Activated naive CD4-positive, alpha-beta T cell treated with anti-CD3 and anti-CD28 coated beads, Interleukin-2, amount 50 U/mL, for 72 hours (primary cell): ENCODE measurements around the gene B9D2. TPM values are rescaled to one million over a fixed set of nuclear protein-coding genes. Genes with fewer than 3 reads are reported as not detected.
A peak's percentile ranks its signal among the peaks of the same experiment; 100 is the strongest.

Source experiments
- ATAC-seq, 2 donors: fragments of 150-1000 bp; cut with Tn5 transposase; 2 replicates each; pipeline ENCODE4 v1.10.0; 2021; ENCODE audit warnings: mild to moderate bottlenecking in 2 of 2, moderate library complexity in 2 of 2
- DNase-seq, 2 donors: peaks; one replicate each; pipeline ENCODE4 v3.0.0; 2021 to 2022; ENCODE audit warnings: low spot score in 2 of 2
- H3K27ac Mint-ChIP-seq, 2 donors: one replicate each; pipeline ENCODE4 v1.8.0; 2022; ENCODE audit warnings: mild to moderate bottlenecking in 2 of 2, mixed read lengths in 2 of 2
- H3K36me3 Mint-ChIP-seq, 2 donors: one replicate each; pipeline ENCODE4 v1.8.0; 2022; ENCODE audit warnings: mixed read lengths in 2 of 2
- H3K9me3 Mint-ChIP-seq, 2 donors: one replicate each; pipeline ENCODE4 v1.8.0; 2022; ENCODE audit warnings: mixed read lengths in 2 of 2
- total RNA-seq, 2 donors: library from RNA; stranded (reverse); gene quantifications; one replicate each; pipeline ENCODE4 v1.2.3, GENCODE V29; 2022

Gene B9D2
- total RNA-seq, 2 donors from 2014 or later = 4.7 to 7.8 TPM

- peaks cover 10 to 32% of the 10 kb centered on the region in 2 donors for H3K36me3 Mint-ChIP-seq
- peak overlapping the region; percentile 96 to 97 for H3K27ac Mint-ChIP-seq
- ATAC-seq (no peak), DNase-seq (no peak)
- no peaks in the 10 kb centered on the region for H3K9me3 Mint-ChIP-seq
These were observed 36.8 kb downstream of the B9D2 start for GRCh38 chr19:41327076-41327575.

- DNase-seq (no peak), ATAC-seq (no peak)
- Mint-ChIP-seq H3K9me3 (no peaks in the 10 kb centered on the region), H3K36me3 (peaks cover 5 to 32% of the 10 kb centered on the region in 2 donors), H3K27ac (peak overlapping the region; percentile 96 to 97)
These were observed 37.8 kb downstream of the B9D2 start for GRCh38 chr19:41325947-41326706.

GRCh38 chr19:41325640-41325946, 38.4 kb downstream of the B9D2 start:
- DNase-seq = no peak
- no peak for ATAC-seq
- H3K9me3 Mint-ChIP-seq = no peaks in the 10 kb centered on the region
- H3K27ac Mint-ChIP-seq = peak overlapping the region in 1 of 2 donors; percentile 96
- H3K36me3 Mint-ChIP-seq = peaks cover 4 to 31% of the 10 kb centered on the region in 2 donors

GRCh38 chr19:41324921-41325639, 38.9 kb downstream of the B9D2 start:
- no peak for DNase-seq
- H3K9me3 Mint-ChIP-seq = no peaks in the 10 kb centered on the region
- peaks cover 0 to 26% of the 10 kb centered on the region in 2 donors for H3K36me3 Mint-ChIP-seq
- ATAC-seq = no peak
- H3K27ac Mint-ChIP-seq = peak overlapping the region; percentile 95 to 96

- Mint-ChIP-seq H3K27ac (peak overlapping the region; percentile 65 to 96), H3K36me3 (peaks cover 0 to 26% of the 10 kb centered on the region in 2 donors), H3K9me3 (no peaks in the 10 kb centered on the region)
- DNase-seq (no peak), ATAC-seq (no peak)
These were observed 39.7 kb downstream of the B9D2 start for GRCh38 chr19:41324231-41324702.

GRCh38 chr19:41323430-41324125, 40.4 kb downstream of the B9D2 start:
- peaks cover 0 to 21% of the 10 kb centered on the region in 2 donors for H3K36me3 Mint-ChIP-seq
- ATAC-seq (no peak), DNase-seq (no peak)
- peak overlapping the region; percentile 65 to 96 for H3K27ac Mint-ChIP-seq
- no peaks in the 10 kb centered on the region for H3K9me3 Mint-ChIP-seq

- Mint-ChIP-seq H3K36me3 (peaks cover 0 to 15% of the 10 kb centered on the region in 2 donors), H3K9me3 (no peaks in the 10 kb centered on the region), H3K27ac (peak overlapping the region; percentile 47 to 96)
- ATAC-seq = no peak
- no peak for DNase-seq
These were observed 40.9 kb downstream of the B9D2 start for GRCh38 chr19:41323023-41323422.

GRCh38 chr19:41322451-41322850, 41.5 kb downstream of the B9D2 start:
- no peak for ATAC-seq

GRCh38 chr19:41321600-41322270, 42.2 kb downstream of the B9D2 start:
- Mint-ChIP-seq H3K27ac (peak overlapping the region; percentile 84 to 96), H3K9me3 (no peaks in the 10 kb centered on the region), H3K36me3 (peaks cover 5 to 14% of the 10 kb centered on the region in 2 donors)
- DNase-seq = no peak
- ATAC-seq = no peak

More at GRCh38 chr19:41322451-41322850, 41.5 kb downstream of the B9D2 start:
- H3K36me3 Mint-ChIP-seq = peaks cover 0 to 12% of the 10 kb centered on the region in 2 donors
- no peaks in the 10 kb centered on the region for H3K9me3 Mint-ChIP-seq
- DNase-seq = no peak
- H3K27ac Mint-ChIP-seq = peak overlapping the region; percentile 47 to 96

GRCh38 chr19:41321204-41321599, 42.7 kb downstream of the B9D2 start:
- ATAC-seq (no peak), DNase-seq (no peak)
- no peaks in the 10 kb centered on the region for H3K9me3 Mint-ChIP-seq
- H3K36me3 Mint-ChIP-seq = peaks cover 11 to 14% of the 10 kb centered on the region in 2 donors
- H3K27ac Mint-ChIP-seq = peak overlapping the region in 1 of 2 donors; percentile 84

GRCh38 chr19:41320568-41320967, 43.4 kb downstream of the B9D2 start:
- no peak for DNase-seq
- no peaks in the 10 kb centered on the region for H3K9me3 Mint-ChIP-seq
- no peak overlapping the region for H3K27ac Mint-ChIP-seq
- no peak for ATAC-seq
- H3K36me3 Mint-ChIP-seq = peaks cover 13 to 15% of the 10 kb centered on the region in 2 donors

- no peak overlapping the region for H3K27ac Mint-ChIP-seq
- no peak for DNase-seq
These were observed 43.8 kb downstream of the B9D2 start for GRCh38 chr19:41320185-41320518.

GRCh38 chr19:41319500-41320184, 44.3 kb downstream of the B9D2 start:
- peak overlapping the region in 1 of 2 donors; percentile 81 for H3K27ac Mint-ChIP-seq
- ATAC-seq (no peak), DNase-seq (no peak)
- H3K9me3 Mint-ChIP-seq = no peaks in the 10 kb centered on the region
- peaks cover 13 to 15% of the 10 kb centered on the region in 2 donors for H3K36me3 Mint-ChIP-seq

More at GRCh38 chr19:41320185-41320518, 43.8 kb downstream of the B9D2 start:
- Mint-ChIP-seq H3K36me3 (peaks cover 13 to 15% of the 10 kb centered on the region in 2 donors), H3K9me3 (no peaks in the 10 kb centered on the region)
- ATAC-seq = no peak

- H3K9me3 Mint-ChIP-seq = no peaks in the 10 kb centered on the region
- H3K27ac Mint-ChIP-seq = peak overlapping the region; percentile 38 to 81
- DNase-seq (no peak), ATAC-seq (peak; percentile 9 to 14)
- H3K36me3 Mint-ChIP-seq = peaks cover 13 to 15% of the 10 kb centered on the region in 2 donors
These were observed 45.1 kb downstream of the B9D2 start for GRCh38 chr19:41318696-41319499.

- peak in 1 of 2 donors; percentile 17 for ATAC-seq
- H3K27ac Mint-ChIP-seq = peak overlapping the region; percentile 38 to 74
- DNase-seq = no peak
- H3K36me3 Mint-ChIP-seq = peaks cover 20 to 28% of the 10 kb centered on the region in 2 donors
- H3K9me3 Mint-ChIP-seq = no peaks in the 10 kb centered on the region
These were observed 47.5 kb downstream of the B9D2 start for GRCh38 chr19:41316306-41316920.
